B cell (primary cell): Measurements from ENCODE around the gene EFCC1. TPM values are rescaled to one million over a fixed set of nuclear protein-coding genes. Genes with fewer than 3 reads are reported as not detected.

Experiments
- ATAC-seq: fragments of 200-7000 bp; cut with Tn5 transposase; one replicate; pipeline ENCODE4 v1.10.0; 2021; ENCODE audit warnings: low read depth, mild to moderate bottlenecking, moderate number of reproducible peaks, moderate library complexity
- CTCF ChIA-PET: fragments of 350-600 bp; sonication (Branson Sonifier 250); formaldehyde crosslinking; loops from one replicate; lab custom pipeline; 2021; ENCODE audit warnings: antibody characterized with exemption, inconsistent platforms; lab: Charles Lee
- POLR2A ChIA-PET: fragments of 350-600 bp; sonication (Branson Sonifier 250); formaldehyde crosslinking; loops from one replicate; lab custom pipeline; 2021; ENCODE audit warnings: antibody characterized with exemption; lab: Charles Lee
- DNase-seq: peaks from one replicate; pipeline ENCODE4 v3.0.0; 2013
- H2AFZ ChIP-seq: 2 replicates; pipeline ENCODE4 v1.6.1; 2012; ENCODE audit warnings: mild to moderate bottlenecking, low read depth, low read length; ENCODE audit not compliant: insufficient read depth, poor library complexity, severe bottlenecking
- H3K27ac ChIP-seq, 2 donors: 1 replicate in 1 of 2; 2 replicates in 1 of 2; pipeline ENCODE4 v1.5.1; 2012 to 2013; ENCODE audit warnings: low read length in 2 of 2, mild to moderate bottlenecking in 2 of 2, moderate library complexity in 1 of 2
- H3K27me3 ChIP-seq, 4 experiments: fragments of 200-600 bp in 1 of 4; sonication (generic) in 1 of 4; replicated peaks in 1 of 4; 1 replicate in 2 of 4; 2 replicates in 2 of 4; pipeline versions ENCODE4 v1.6.1 to v1.7.0; 2013 to 2016; ENCODE audit warnings: low read length in 3 of 4, mild to moderate bottlenecking in 2 of 4, mixed read lengths in 1 of 4, moderate library complexity in 1 of 4; ENCODE audit not compliant: insufficient read depth in 4 of 4, control insufficient read depth in 3 of 4; ENCODE audit errors: control extremely low read depth in 1 of 4
- H3K36me3 ChIP-seq, 2 experiments: replicated peaks in 1 of 2; 1 replicate in 1 of 2; 2 replicates in 1 of 2; pipeline versions ENCODE4 v1.6.1 to v1.7.1; 2013; ENCODE audit warnings: low read length in 1 of 2; ENCODE audit not compliant: insufficient read depth in 2 of 2, control insufficient read depth in 1 of 2; ENCODE audit errors: control extremely low read depth in 1 of 2, extremely low read depth in 1 of 2
- H3K4me1 ChIP-seq, 2 donors: fragments of 200-600 bp in 1 of 2; sonication (generic) in 1 of 2; 1 replicate in 1 of 2; 2 replicates in 1 of 2; pipeline versions ENCODE4 v1.5.1 to v1.6.1; 2013 to 2017; ENCODE audit warnings: low read length in 2 of 2; ENCODE audit not compliant: control insufficient read depth in 2 of 2, insufficient read depth in 2 of 2
- H3K4me2 ChIP-seq: replicated peaks from 2 replicates; pipeline ENCODE3; 2012; ENCODE audit warnings: mild to moderate bottlenecking, low read depth, low read length; ENCODE audit not compliant: poor library complexity, severe bottlenecking
- H3K4me3 ChIP-seq, 5 experiments: fragments of 200-600 bp in 1 of 5; sonication (generic) in 1 of 5; 1 replicate in 3 of 5; 2 replicates in 2 of 5; pipeline versions ENCODE4 v1.5.1 to v1.7.0; 2011 to 2016; ENCODE audit warnings: low read length in 4 of 5, mild to moderate bottlenecking in 4 of 5, low read depth in 2 of 5, control low read depth in 1 of 5, moderate library complexity in 1 of 5; ENCODE audit not compliant: insufficient read depth in 1 of 5; ENCODE audit errors: control extremely low read depth in 1 of 5, extremely low read depth in 1 of 5
- H3K79me2 ChIP-seq: fragments of 200-600 bp; sonication (generic); one replicate; pipeline ENCODE4 v1.6.0; 2016; ENCODE audit warnings: low read length; ENCODE audit not compliant: control insufficient read depth, insufficient read depth
- H3K9ac ChIP-seq: fragments of 200-600 bp; sonication (generic); 2 replicates; pipeline ENCODE4 v1.6.1; 2017; ENCODE audit warnings: mild to moderate bottlenecking, low read length, moderate library complexity
- H3K9me3 ChIP-seq, 3 donors: one replicate each; pipeline versions ENCODE4 v1.6.1 to v1.7.1; 2013; ENCODE audit warnings: low read length in 2 of 3; ENCODE audit not compliant: control insufficient read depth in 2 of 3, insufficient read depth in 1 of 3; ENCODE audit errors: control extremely low read depth in 1 of 3
- H4K20me1 ChIP-seq: 2 replicates; pipeline ENCODE4 v1.6.0; 2012; ENCODE audit warnings: mild to moderate bottlenecking, low read length; ENCODE audit not compliant: insufficient read depth, control insufficient read depth, poor library complexity, severe bottlenecking
- H3K27ac Mint-ChIP-seq: one replicate; pipeline ENCODE4 v1.8.0; 2021; ENCODE audit warnings: mixed read lengths
- H3K27me3 Mint-ChIP-seq: one replicate; pipeline ENCODE4 v1.8.0; 2021; ENCODE audit warnings: mixed read lengths
- H3K4me1 Mint-ChIP-seq: one replicate; pipeline ENCODE4 v1.8.0; 2021; ENCODE audit warnings: mixed read lengths
- H3K4me3 Mint-ChIP-seq: one replicate; pipeline ENCODE4 v1.8.0; 2021; ENCODE audit warnings: mixed read lengths
- H3K9me3 Mint-ChIP-seq: one replicate; pipeline ENCODE4 v1.8.0; 2022; ENCODE audit warnings: mixed read lengths; ENCODE audit not compliant: insufficient read depth
- EZH2 ChIP-seq: IDR thresholded peaks from 2 replicates; pipeline ENCODE4 v1.6.1; 2012; ENCODE audit warnings: borderline replicate concordance, low read depth, mild to moderate bottlenecking, moderate library complexity, low read length; ENCODE audit not compliant: insufficient read depth, poor library complexity, severe bottlenecking
- WGBS: methylation state at CpG from one replicate; pipeline ENCODE4 v1.1.5; 2013; ENCODE audit warnings: missing lambda C conversion rate; ENCODE audit not compliant: insufficient coverage; 5-methylcytosine and 5-hydroxymethylcytosine counted together
- intact Hi-C: fragments of 100-400 bp; cut with micrococcal nuclease; formaldehyde crosslinking; loops from one replicate; pipeline ENCODE4 v1.10.0; 2022
- polyA plus RNA-seq: library from polyadenylated mRNA; depleted of rRNA; stranded (reverse); fragments of >200 nt; gene quantifications from 2 replicates; pipeline ENCODE4 v1.2.3, GENCODE V29; 2012
- total RNA-seq, 2 donors: library from RNA; stranded (reverse); fragments of 120-200 nt in 1 of 2; gene quantifications; 1 replicate in 1 of 2; 2 replicates in 1 of 2; pipeline versions ENCODE4 v1.2.3 to v1.2.4, GENCODE V29; 2013 to 2022
- TF ChIP-seq, protein P1 (sequence below): fragments of 200-600 bp; IDR thresholded peaks from one replicate; pipeline ENCODE4 v1.8.0; 2022; ENCODE audit warnings: antibody characterized with exemption, mild to moderate bottlenecking

EFCC1 gene
- total and polyA plus RNA-seq, 2 donors (not counting 1 experiment from before 2014, with no cell fraction given), result 0.06 TPM; not detected in 1

- intact Hi-C loops, result no loop called here
- H3K4me3 Mint-ChIP-seq, result no peak overlapping the region
Observed at GRCh38 chr3:129033633-129034321, 32.7 kb downstream of the EFCC1 start.

GRCh38 chr3:129034642-129035041, 33.5 kb downstream of the EFCC1 start:
- H3K27ac Mint-ChIP-seq, result no peak overlapping the region

More at GRCh38 chr3:129033633-129034321, 32.7 kb downstream of the EFCC1 start:
- Histone ChIP-seq H3K4me2 (no peak overlapping the region), H2AFZ (no peak overlapping the region), H3K4me3 (no peak overlapping the region), H3K27ac (no peak overlapping the region), H3K27me3 (peaks cover 0 to 11% (median 0%) of the 10 kb centered on the region in 4 experiments), H3K9me3 (peaks cover 0 to 10% (median 0%) of the 10 kb centered on the region in 3 donors), H3K4me1 (no peaks in the 10 kb centered on the region), H4K20me1 (no peaks in the 10 kb centered on the region), H3K79me2 (no peaks in the 10 kb centered on the region), H3K36me3 (no peaks in the 10 kb centered on the region), H3K9ac (no peak overlapping the region)
- no peak for TF ChIP-seq EZH2
- TF ChIP-seq, protein P1, sequence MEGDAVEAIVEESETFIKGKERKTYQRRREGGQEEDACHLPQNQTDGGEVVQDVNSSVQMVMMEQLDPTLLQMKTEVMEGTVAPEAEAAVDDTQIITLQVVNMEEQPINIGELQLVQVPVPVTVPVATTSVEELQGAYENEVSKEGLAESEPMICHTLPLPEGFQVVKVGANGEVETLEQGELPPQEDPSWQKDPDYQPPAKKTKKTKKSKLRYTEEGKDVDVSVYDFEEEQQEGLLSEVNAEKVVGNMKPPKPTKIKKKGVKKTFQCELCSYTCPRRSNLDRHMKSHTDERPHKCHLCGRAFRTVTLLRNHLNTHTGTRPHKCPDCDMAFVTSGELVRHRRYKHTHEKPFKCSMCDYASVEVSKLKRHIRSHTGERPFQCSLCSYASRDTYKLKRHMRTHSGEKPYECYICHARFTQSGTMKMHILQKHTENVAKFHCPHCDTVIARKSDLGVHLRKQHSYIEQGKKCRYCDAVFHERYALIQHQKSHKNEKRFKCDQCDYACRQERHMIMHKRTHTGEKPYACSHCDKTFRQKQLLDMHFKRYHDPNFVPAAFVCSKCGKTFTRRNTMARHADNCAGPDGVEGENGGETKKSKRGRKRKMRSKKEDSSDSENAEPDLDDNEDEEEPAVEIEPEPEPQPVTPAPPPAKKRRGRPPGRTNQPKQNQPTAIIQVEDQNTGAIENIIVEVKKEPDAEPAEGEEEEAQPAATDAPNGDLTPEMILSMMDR, result no peak
- H3K27me3 Mint-ChIP-seq, result peaks cover 12% of the 10 kb centered on the region
- ChIA-PET POLR2A (no interaction called here), CTCF (no interaction called here)
- WGBS, result 90% methylated on average over 11 of the region's 12 CpGs
- H3K9me3 Mint-ChIP-seq, result no peaks in the 10 kb centered on the region
- DNase-seq (no peak), ATAC-seq (no peak)
- H3K27ac Mint-ChIP-seq, result no peak overlapping the region
- no peaks in the 10 kb centered on the region for H3K4me1 Mint-ChIP-seq

More at GRCh38 chr3:129034642-129035041, 33.5 kb downstream of the EFCC1 start:
- Histone ChIP-seq H3K79me2 (no peaks in the 10 kb centered on the region), H3K4me1 (no peaks in the 10 kb centered on the region), H3K4me3 (no peak overlapping the region), H4K20me1 (no peaks in the 10 kb centered on the region), H2AFZ (no peak overlapping the region), H3K9ac (no peak overlapping the region), H3K9me3 (peaks cover 0 to 13% (median 0%) of the 10 kb centered on the region in 3 donors), H3K27ac (no peak overlapping the region), H3K27me3 (peaks cover 0 to 18% (median under 1%) of the 10 kb centered on the region in 4 experiments), H3K4me2 (no peak overlapping the region), H3K36me3 (no peaks in the 10 kb centered on the region)
- no peak for DNase-seq
- no peak for ATAC-seq
- CTCF ChIA-PET, result interaction anchor here (1.2 kb wide), 2 partner anchors 17 to 64 kb away, joined by 3 to 4 read pairs; no protein-coding TSS in a partner anchor
- Mint-ChIP-seq H3K4me1 (no peaks in the 10 kb centered on the region), H3K9me3 (no peaks in the 10 kb centered on the region), H3K4me3 (no peak overlapping the region), H3K27me3 (peaks cover 18% of the 10 kb centered on the region)
- WGBS, result 83% methylated on average over 1 of the region's 6 CpGs
- no peak for TF ChIP-seq EZH2
- TF ChIP-seq, protein P1, result no peak
- intact Hi-C loops, result no loop called here
- POLR2A ChIA-PET, result no interaction called here
